SK-N-SH (cell line): ENCODE data around the gene OAS2. TPM values are rescaled to one million over a fixed set of nuclear protein-coding genes. Genes with fewer than 3 reads are reported as not detected.

Experiments used
- CTCF ChIA-PET: fragments of 300-600, 350-600 bp; formaldehyde crosslinking; extraction: SDS; loops from one replicate; lab custom pipeline; 2021; lab: Yijun Ruan, JAX
- POLR2A ChIA-PET: fragments of 350-600 bp; sonication (Branson Sonifier 250); formaldehyde crosslinking; extraction: SDS; loops from one replicate; lab custom pipeline; 2020; ENCODE audit warnings: antibody characterized with exemption, inconsistent platforms; lab: Yijun Ruan, JAX
- DNase-seq: peaks from one replicate; pipeline ENCODE4 v3.0.0; 2012
- H2AFZ ChIP-seq: fragments of 200-600 bp; sonication (generic); 2 replicates; pipeline ENCODE4 v1.8.1; 2016; ENCODE audit warnings: antibody characterized with exemption, mild to moderate bottlenecking, low read depth
- H3F3A ChIP-seq: fragments of 200-600 bp; sonication (generic); replicated peaks from 2 replicates; pipeline ENCODE3; 2016; ENCODE audit warnings: antibody characterized with exemption, mild to moderate bottlenecking; ENCODE audit not compliant: insufficient read depth
- H3K27ac ChIP-seq, 2 experiments: fragments of 200-500 bp in 1 of 2; fragments of 200-600 bp in 1 of 2; sonication (Bioruptor generic) in 1 of 2; sonication (generic), shearing (Covaris generic) in 1 of 2; 2 replicates each; pipeline versions ENCODE4 v1.5.1 to v1.6.1; 2014 to 2016; ENCODE audit warnings: low read depth in 2 of 2, inconsistent platforms in 1 of 2, low read length in 1 of 2, mild to moderate bottlenecking in 1 of 2, mixed read lengths in 1 of 2
- H3K27me3 ChIP-seq: fragments of 200-600 bp; sonication (generic), shearing (Covaris generic); 2 replicates; pipeline ENCODE4 v1.6.1; 2016; ENCODE audit warnings: mixed run types; ENCODE audit not compliant: insufficient read depth
- H3K36me3 ChIP-seq, 2 experiments: fragments of 200-500 bp in 1 of 2; fragments of 200-600 bp in 1 of 2; sonication (Bioruptor generic) in 1 of 2; sonication (generic) in 1 of 2; replicated peaks in 1 of 2; 2 replicates each; pipeline versions ENCODE3 to v1.5.1; 2014 to 2016; ENCODE audit warnings: low read length in 1 of 2, mild to moderate bottlenecking in 1 of 2; ENCODE audit not compliant: insufficient read depth in 2 of 2, control insufficient read depth in 1 of 2
- H3K4me1 ChIP-seq, 2 experiments: fragments of 200-500 bp in 1 of 2; fragments of 200-600 bp in 1 of 2; sonication (Bioruptor generic) in 1 of 2; sonication (generic), shearing (Covaris generic) in 1 of 2; 2 replicates each; pipeline versions ENCODE4 v1.5.1 to v1.6.1; 2014 to 2016; ENCODE audit warnings: low read depth in 1 of 2, low read length in 1 of 2, mixed run types in 1 of 2; ENCODE audit not compliant: insufficient read depth in 2 of 2, control insufficient read depth in 1 of 2
- H3K4me2 ChIP-seq: fragments of 200-600 bp; sonication (generic), shearing (Covaris generic); 2 replicates; pipeline ENCODE4 v1.6.1; 2017; ENCODE audit warnings: mixed run types
- H3K4me3 ChIP-seq, 2 experiments: fragments of 200-500 bp in 1 of 2; fragments of 200-600 bp in 1 of 2; sonication (Bioruptor generic) in 1 of 2; sonication (generic), shearing (Covaris generic) in 1 of 2; 2 replicates each; pipeline versions ENCODE4 v1.5.1 to v1.8.1; 2014 to 2016; ENCODE audit warnings: low read depth in 2 of 2, inconsistent platforms in 1 of 2, low read length in 1 of 2, mild to moderate bottlenecking in 1 of 2, mixed read lengths in 1 of 2, moderate library complexity in 1 of 2
- H3K79me2 ChIP-seq: fragments of 200-600 bp; sonication (generic); 2 replicates; pipeline ENCODE4 v1.8.1; 2017; ENCODE audit warnings: mild to moderate bottlenecking; ENCODE audit not compliant: insufficient read depth
- H3K9ac ChIP-seq: fragments of 200-600 bp; sonication (generic); 2 replicates; pipeline ENCODE4 v1.6.1; 2017; ENCODE audit warnings: mixed run types
- H3K9me2 ChIP-seq: fragments of 200-600 bp; sonication (generic); 2 replicates; pipeline ENCODE4 v1.6.1; 2017; ENCODE audit warnings: mixed run types
- H3K9me3 ChIP-seq: fragments of 200-600 bp; sonication (generic); 2 replicates; pipeline ENCODE4 v1.6.1; 2017; ENCODE audit warnings: mixed run types, mild to moderate bottlenecking, moderate library complexity
- H4K20me1 ChIP-seq: fragments of 200-600 bp; sonication (generic); 2 replicates; pipeline ENCODE4 v1.6.1; 2017; ENCODE audit warnings: mild to moderate bottlenecking, mixed run types; ENCODE audit not compliant: insufficient read depth
- CHD2 ChIP-seq: fragments of 150-350 bp; IDR thresholded peaks from 2 replicates; pipeline ENCODE4 v1.6.1; 2018; ENCODE audit warnings: low read length; ENCODE audit not compliant: partially characterized antibody
- ELF1 ChIP-seq: IDR thresholded peaks from 2 replicates; pipeline ENCODE4 v1.4.0; 2012
- EZH2phosphoT487 ChIP-seq: fragments of 200-600 bp; sonication (generic); IDR thresholded peaks from 2 replicates; pipeline ENCODE4 v1.6.1; 2017; ENCODE audit warnings: low read depth, mixed run types, mild to moderate bottlenecking, antibody characterized with exemption, moderate library complexity, borderline replicate concordance
- FOXJ3 ChIP-seq: sonication (generic); formaldehyde crosslinking; IDR thresholded peaks from 2 replicates; pipeline ENCODE4 v1.5.1; 2020; ENCODE audit warnings: mild to moderate bottlenecking, missing genetic modification reagents
- FOXM1 ChIP-seq: IDR thresholded peaks from 2 replicates; pipeline ENCODE4 v1.4.0; 2012; ENCODE audit warnings: low read depth, mild to moderate bottlenecking
- GATA2 ChIP-seq: sonication (generic); formaldehyde crosslinking; IDR thresholded peaks from 2 replicates; pipeline ENCODE4 v1.5.0; 2020; ENCODE audit warnings: mild to moderate bottlenecking, missing genetic modification reagents
- JUND ChIP-seq: IDR thresholded peaks from 2 replicates; pipeline ENCODE4 v1.4.0; 2012
- MAX ChIP-seq: IDR thresholded peaks from 2 replicates; pipeline ENCODE4 v1.4.0; 2012; ENCODE audit warnings: low read depth
- MXI1 ChIP-seq: IDR thresholded peaks from 2 replicates; pipeline ENCODE4 v1.6.1; 2012; ENCODE audit warnings: mild to moderate bottlenecking, low read depth, low read length, improper control_type of control experiment
- NFIC ChIP-seq: IDR thresholded peaks from 2 replicates; pipeline ENCODE4 v1.4.0; 2012; ENCODE audit warnings: borderline replicate concordance
- NRF1 ChIP-seq: IDR thresholded peaks from 2 replicates; pipeline ENCODE4 v1.6.1; 2012; ENCODE audit warnings: low read depth, mild to moderate bottlenecking, low read length
- POLR2AphosphoS5 ChIP-seq: IDR thresholded peaks from 2 replicates; pipeline ENCODE4 v1.6.1; 2012; ENCODE audit warnings: low read depth, low read length
- RAD21 ChIP-seq: IDR thresholded peaks from 2 replicates; pipeline ENCODE4 v1.6.1; 2012; ENCODE audit warnings: mild to moderate bottlenecking, low read length
- REST ChIP-seq: IDR thresholded peaks from 2 replicates; pipeline ENCODE4 v1.6.1; 2012; ENCODE audit warnings: mild to moderate bottlenecking, low read depth, low read length, moderate library complexity
- RFX5 ChIP-seq: IDR thresholded peaks from 2 replicates; pipeline ENCODE4 v1.6.1; 2012; ENCODE audit warnings: mild to moderate bottlenecking, improper control_type of control experiment, low read length
- SIN3A ChIP-seq: IDR thresholded peaks from 2 replicates; pipeline ENCODE4 v1.6.1; 2012; ENCODE audit warnings: low read depth, mild to moderate bottlenecking, low read length, moderate library complexity, borderline replicate concordance
- SMC3 ChIP-seq: IDR thresholded peaks from 2 replicates; pipeline ENCODE4 v1.6.1; 2012; ENCODE audit warnings: low read depth, low read length, improper control_type of control experiment
- TCF12 ChIP-seq: IDR thresholded peaks from 2 replicates; pipeline ENCODE4 v1.4.0; 2012
- USF2 ChIP-seq: fragments of 150-350 bp; IDR thresholded peaks from 2 replicates; pipeline ENCODE4 v1.6.1; 2017; ENCODE audit warnings: antibody characterized with exemption, low read length, low read depth, borderline replicate concordance
- WGBS: methylation state at CpG from one replicate; pipeline ENCODE4 v1.1.6; 2017; ENCODE audit warnings: low lambda C conversion rate; 5-methylcytosine and 5-hydroxymethylcytosine counted together
- polyA plus RNA-seq, 3 experiments: library from polyadenylated mRNA; depleted of rRNA; stranded (reverse); fragments of >200 nt; gene quantifications; 2 replicates each; pipeline ENCODE4 v1.2.3, GENCODE V29; 2012

The OAS2 gene
- polyA plus RNA-seq, 1 of the 3 experiments (the other 2 are of a cell fraction), result not detected

- ChIA-PET CTCF (interaction anchor here (1.6 to 3.6 kb wide), 2 partner anchors 31 to 69 kb away, joined by 3 to 13 read pairs; no protein-coding TSS in a partner anchor), POLR2A (no interaction called here)
- Histone ChIP-seq H3K4me2 (no peak overlapping the region), H3K4me3 (no peak overlapping the region), H3F3A (no peaks in the 10 kb centered on the region), H2AFZ (no peak overlapping the region), H3K27me3 (no peaks in the 10 kb centered on the region), H3K27ac (no peak overlapping the region), H3K4me1 (no peaks in the 10 kb centered on the region), H3K9me3 (no peaks in the 10 kb centered on the region), H3K36me3 (no peaks in the 10 kb centered on the region), H3K9me2 (no peaks in the 10 kb centered on the region), H4K20me1 (no peaks in the 10 kb centered on the region), H3K9ac (no peak overlapping the region), H3K79me2 (no peaks in the 10 kb centered on the region)
- WGBS, result 66% methylated on average over 4 of the region's 4 CpGs
- no peak for DNase-seq
- TF ChIP-seq ELF1 (no peak), CHD2 (no peak), REST (no peak), USF2 (no peak), GATA2 (CRISPR knock-in tag) (no peak), NFIC (no peak), FOXJ3 (CRISPR knock-in tag) (no peak), TCF12 (no peak), NRF1 (no peak), MAX (no peak), SIN3A (no peak), SMC3 (no peak), RAD21 (no peak), POLR2AphosphoS5 (no peak)
Measured at GRCh38 chr12:112961536-112961935, 16.8 kb upstream of the OAS2 start.

GRCh38 chr12:112962561-112962960 lies 15.8 kb upstream of the OAS2 start:
- Histone ChIP-seq H3K9me3 (no peaks in the 10 kb centered on the region), H2AFZ (no peak overlapping the region), H3F3A (no peaks in the 10 kb centered on the region), H3K4me2 (no peak overlapping the region), H3K9me2 (no peaks in the 10 kb centered on the region), H3K36me3 (no peaks in the 10 kb centered on the region), H3K9ac (no peak overlapping the region), H3K4me1 (no peaks in the 10 kb centered on the region), H4K20me1 (no peaks in the 10 kb centered on the region), H3K79me2 (no peaks in the 10 kb centered on the region), H3K27ac (no peak overlapping the region), H3K4me3 (no peak overlapping the region), H3K27me3 (no peaks in the 10 kb centered on the region)
- WGBS, result 73% methylated on average over 5 of the region's 7 CpGs
- ChIA-PET CTCF (interaction anchor here (1.6 to 3.6 kb wide), 2 partner anchors 30 to 68 kb away, joined by 3 to 13 read pairs; no protein-coding TSS in a partner anchor), POLR2A (no interaction called here)
- no peak for DNase-seq
- TF ChIP-seq GATA2 (CRISPR knock-in tag) (no peak), POLR2AphosphoS5 (no peak), MXI1 (no peak), SMC3 (no peak), RFX5 (no peak), FOXM1 (no peak), JUND (no peak), REST (no peak), USF2 (no peak), MAX (no peak), EZH2phosphoT487 (no peak)
